ENCODE measurements around the gene GOLGA6L6.
"Not testable (repeated sequence)": the region's sequence is repeated elsewhere in the genome, so short reads cannot be mapped to it uniquely, and the experiment has no call there.

DNA sequence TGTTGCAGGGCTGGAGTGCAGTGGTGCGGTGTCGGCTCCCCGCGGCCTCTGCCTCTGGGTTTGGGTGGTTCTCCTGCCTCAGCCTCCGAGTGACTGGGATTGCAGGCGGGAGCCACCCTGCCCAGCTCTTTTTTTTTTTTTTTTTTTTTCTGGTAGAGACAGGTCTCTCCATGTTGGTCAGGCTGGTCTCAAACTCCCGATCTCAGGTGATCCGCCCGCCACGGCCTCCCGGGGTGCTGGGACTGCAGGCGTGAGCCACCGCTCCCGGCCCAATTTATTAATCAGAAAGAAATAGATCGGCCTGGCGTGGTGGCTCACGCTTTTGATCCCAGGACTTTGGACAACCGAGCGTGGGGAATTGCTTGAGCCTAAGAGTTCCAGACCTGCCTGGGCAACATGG lies 9.7 kb upstream of the GOLGA6L6 start:
- TF ChIP-seq, protein P1, sequence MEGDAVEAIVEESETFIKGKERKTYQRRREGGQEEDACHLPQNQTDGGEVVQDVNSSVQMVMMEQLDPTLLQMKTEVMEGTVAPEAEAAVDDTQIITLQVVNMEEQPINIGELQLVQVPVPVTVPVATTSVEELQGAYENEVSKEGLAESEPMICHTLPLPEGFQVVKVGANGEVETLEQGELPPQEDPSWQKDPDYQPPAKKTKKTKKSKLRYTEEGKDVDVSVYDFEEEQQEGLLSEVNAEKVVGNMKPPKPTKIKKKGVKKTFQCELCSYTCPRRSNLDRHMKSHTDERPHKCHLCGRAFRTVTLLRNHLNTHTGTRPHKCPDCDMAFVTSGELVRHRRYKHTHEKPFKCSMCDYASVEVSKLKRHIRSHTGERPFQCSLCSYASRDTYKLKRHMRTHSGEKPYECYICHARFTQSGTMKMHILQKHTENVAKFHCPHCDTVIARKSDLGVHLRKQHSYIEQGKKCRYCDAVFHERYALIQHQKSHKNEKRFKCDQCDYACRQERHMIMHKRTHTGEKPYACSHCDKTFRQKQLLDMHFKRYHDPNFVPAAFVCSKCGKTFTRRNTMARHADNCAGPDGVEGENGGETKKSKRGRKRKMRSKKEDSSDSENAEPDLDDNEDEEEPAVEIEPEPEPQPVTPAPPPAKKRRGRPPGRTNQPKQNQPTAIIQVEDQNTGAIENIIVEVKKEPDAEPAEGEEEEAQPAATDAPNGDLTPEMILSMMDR (IDR thresholded peaks at IDR 0.05), result not testable (repeated sequence)
- not testable (repeated sequence) for TF ChIP-seq EZH2 (IDR thresholded peaks at IDR 0.05; ENCODE audit: borderline replicate concordance, insufficient read depth, low read depth, low read length, poor library complexity, severe bottlenecking)
